GM12878 (cell line): ENCODE results near the gene EVA1A. TPM values are rescaled to one million over a fixed set of nuclear protein-coding genes. Genes with fewer than 3 reads are reported as not detected.

Experiments
- ATAC-seq: fragments of 200-7000 bp; cut with Tn5 transposase; 3 replicates; pipeline ENCODE4 v1.9.1; 2020; ENCODE audit warnings: mild to moderate bottlenecking, moderate library complexity
- BruUV-seq: library from RNA; stranded (reverse); fragments of 400-500 nt; replicated peaks from 2 replicates; lab custom pipeline; 2021; lab: Mats Ljungman, UMichigan
- CTCF ChIA-PET: fragments of 300-600 bp; sonication (Branson Sonifier 250); formaldehyde crosslinking; extraction: SDS; loops from one replicate; lab custom pipeline; 2021; ENCODE audit warnings: inconsistent platforms; lab: Yijun Ruan, JAX
- POLR2A ChIA-PET: fragments of 350-600 bp; formaldehyde crosslinking; extraction: SDS; loops from one replicate; lab custom pipeline; 2021; ENCODE audit warnings: inconsistent platforms; lab: Charles Lee
- RAD21 ChIA-PET: fragments of 300-600 bp; sonication (Branson Sonifier 250); formaldehyde crosslinking; loops from one replicate; lab custom pipeline; 2023; ENCODE audit warnings: antibody characterized with exemption; ENCODE audit not compliant: unreplicated experiment; lab: Charles Lee
- SMC1A ChIA-PET: fragments of 300-600 bp; sonication (Branson Sonifier 250); formaldehyde crosslinking; loops from one replicate; lab custom pipeline; 2023; ENCODE audit not compliant: unreplicated experiment, uncharacterized antibody; lab: Charles Lee
- DNase-seq: peaks from one replicate; pipeline ENCODE4 v3.0.0-alpha.2; 2011; ENCODE audit warnings: low read depth, low spot score
- FAIRE-seq: peaks from 3 replicates; lab custom pipeline; 2011; peaks lifted over from hg19 to GRCh38; lab: Jason Lieb, UNC
- H2AFZ ChIP-seq: 2 replicates; pipeline ENCODE4 v1.6.0; 2011; ENCODE audit warnings: low read depth, low read length, control low read depth; ENCODE audit not compliant: control insufficient read depth
- H3K27ac ChIP-seq: 2 replicates; pipeline ENCODE4 v1.5.1; 2011; ENCODE audit warnings: control low read depth; ENCODE audit not compliant: control insufficient read depth, insufficient read depth
- H3K27me3 ChIP-seq, 2 experiments: replicated peaks in 1 of 2; 2 replicates each; pipeline versions ENCODE4 v1.6.0 to v1.6.1; 2011; ENCODE audit warnings: low read length in 1 of 2; ENCODE audit not compliant: control insufficient read depth in 2 of 2, insufficient read depth in 2 of 2
- H3K36me3 ChIP-seq, 2 experiments: 2 replicates each; pipeline ENCODE4 v1.5.1; 2011; ENCODE audit warnings: low read length in 1 of 2; ENCODE audit not compliant: control insufficient read depth in 2 of 2, insufficient read depth in 2 of 2
- H3K4me1 ChIP-seq: 2 replicates; pipeline ENCODE4 v1.6.1; 2011; ENCODE audit warnings: mild to moderate bottlenecking, low read length, moderate library complexity, mixed read lengths; ENCODE audit not compliant: control insufficient read depth, insufficient read depth
- H3K4me2 ChIP-seq: 2 replicates; pipeline ENCODE4 v1.6.0; 2011; ENCODE audit warnings: control low read depth; ENCODE audit not compliant: control insufficient read depth, insufficient read depth
- H3K4me3 ChIP-seq: fragments of 200-600 bp; sonication (generic); 2 replicates; pipeline ENCODE4 v1.5.1; 2016
- H3K79me2 ChIP-seq: 2 replicates; pipeline ENCODE4 v1.6.0; 2011; ENCODE audit warnings: low read length; ENCODE audit not compliant: control insufficient read depth, insufficient read depth
- H3K9ac ChIP-seq: 2 replicates; pipeline ENCODE4 v1.8.0; 2011; ENCODE audit warnings: low read length, control low read depth, mixed read lengths; ENCODE audit not compliant: control insufficient read depth, insufficient read depth
- H3K9me3 ChIP-seq: replicated peaks from 3 replicates; pipeline ENCODE4 v1.5.1; 2011; ENCODE audit warnings: mild to moderate bottlenecking, low read length; ENCODE audit not compliant: control insufficient read depth, insufficient read depth
- H4K20me1 ChIP-seq: 2 replicates; pipeline ENCODE4 v1.6.0; 2011; ENCODE audit not compliant: control insufficient read depth, insufficient read depth
- ASH2L ChIP-seq: fragments of 300-600, 200-600 bp; sonication (generic); IDR thresholded peaks from 2 replicates; pipeline ENCODE4 v1.6.1; 2017; ENCODE audit warnings: low read depth, mild to moderate bottlenecking, borderline replicate concordance
- BACH1 ChIP-seq: fragments of 450-650 bp; IDR thresholded peaks from 2 replicates; pipeline ENCODE4 v1.6.1; 2017; ENCODE audit warnings: mild to moderate bottlenecking, borderline replicate concordance
- CBX5 ChIP-seq: sonication (generic); IDR thresholded peaks from 2 replicates; pipeline ENCODE4 v1.6.1; 2016; ENCODE audit warnings: low read depth, moderate library complexity, mild to moderate bottlenecking, inconsistent platforms
- HCFC1 ChIP-seq: fragments of 150-350 bp; IDR thresholded peaks from 2 replicates; pipeline ENCODE4 v1.6.1; 2014; ENCODE audit warnings: low read length
- IRF4 ChIP-seq: IDR thresholded peaks from 2 replicates; pipeline ENCODE4 v1.6.1; 2011; ENCODE audit warnings: low read depth, low read length
- KDM1A ChIP-seq: fragments of 200-600 bp; sonication (generic); IDR thresholded peaks from 2 replicates; pipeline ENCODE4 v1.6.1; 2016; ENCODE audit warnings: borderline replicate concordance
- KLF5 ChIP-seq: fragments of 450-650 bp; IDR thresholded peaks from 2 replicates; pipeline ENCODE4 v1.6.1; 2014; ENCODE audit warnings: mild to moderate bottlenecking; ENCODE audit not compliant: partially characterized antibody
- MEF2A ChIP-seq: IDR thresholded peaks from 2 replicates; pipeline ENCODE4 v1.6.1; 2011; ENCODE audit warnings: low read depth, mild to moderate bottlenecking, low read length, moderate library complexity; ENCODE audit not compliant: insufficient read depth
- MTA3 ChIP-seq: IDR thresholded peaks from 2 replicates; pipeline ENCODE4 v1.6.1; 2012; ENCODE audit warnings: low read length, inconsistent platforms, borderline replicate concordance
- NFIC ChIP-seq: IDR thresholded peaks from 2 replicates; pipeline ENCODE4 v1.6.1; 2012; ENCODE audit warnings: low read depth, mild to moderate bottlenecking, inconsistent platforms, low read length, moderate library complexity
- POLR2A ChIP-seq: IDR thresholded peaks from 2 replicates; pipeline ENCODE4 v1.6.1; 2011; ENCODE audit warnings: low read depth, mild to moderate bottlenecking, low read length
- RB1 ChIP-seq: fragments of 450-650 bp; formaldehyde crosslinking; IDR thresholded peaks from 2 replicates; pipeline ENCODE4 v1.6.1; 2017; ENCODE audit warnings: mild to moderate bottlenecking, borderline replicate concordance
- STAT3 ChIP-seq: IDR thresholded peaks from 2 replicates; pipeline ENCODE4 v1.6.1; 2011; ENCODE audit warnings: low read depth, low read length, improper control_type of control experiment
- TCF12 ChIP-seq: IDR thresholded peaks from 2 replicates; pipeline ENCODE4 v1.6.1; 2011; ENCODE audit warnings: low read depth, mild to moderate bottlenecking, low read length
- YY1 ChIP-seq: IDR thresholded peaks from 2 replicates; pipeline ENCODE4 v1.6.1; 2011; ENCODE audit warnings: low read depth, mild to moderate bottlenecking, low read length
- WGBS: methylation state at CpG from one replicate; pipeline ENCODE4 v1.1.6; 2016; ENCODE audit warnings: low lambda C conversion rate; ENCODE audit not compliant: insufficient replicate concordance, insufficient coverage; ENCODE audit errors: missing lambda C conversion rate; 5-methylcytosine and 5-hydroxymethylcytosine counted together
- in situ Hi-C: fragments of 300-500 bp; cut with MboI; formaldehyde crosslinking; loops from 9 replicates; pipeline ENCODE4 v1.14.3; 2018; ENCODE audit warnings: mixed read lengths
- intact Hi-C: fragments of 100-400 bp; cut with micrococcal nuclease; formaldehyde crosslinking; loops from one replicate; pipeline ENCODE4 v1.14.2; 2022; ENCODE audit not compliant: unreplicated experiment
- polyA plus RNA-seq, 11 experiments: library from polyadenylated mRNA; depleted of rRNA in 4 of 11; unstranded in 6 of 11; stranded (reverse) in 5 of 11; fragments of >200 nt; fragmentation: Nextera tagmentation in 4 of 11; fragmentation: Illumina TruSeq in 1 of 11; extraction: Ambion mirVana in 4 of 11; extraction: Trizol in 1 of 11; gene quantifications; 1 replicate in 1 of 11; 2 replicates in 10 of 11; pipeline versions ENCODE4 v1.2.1 to v1.2.3, GENCODE V29; 2011 to 2016; ENCODE audit warnings: inconsistent platforms in 2 of 11, missing spikeins in 2 of 11, low read depth in 1 of 11
- total RNA-seq, 4 experiments: library from RNA; depleted of rRNA in 3 of 4; stranded (reverse); fragments of >200 nt in 3 of 4; fragmentation: Illumina TruSeq in 1 of 4; extraction: Trizol in 1 of 4; gene quantifications; 2 replicates each; pipeline versions ENCODE4 v1.2.1 to v1.2.3, GENCODE V29; 2013 to 2021

The EVA1A gene
- total and polyA plus RNA-seq, 10 of the 15 experiments (the other 5 are each of a cell fraction or from before 2014, with no cell fraction given), result 0.13 to 1.0 (median 0.34) TPM; not detected in 5

DNA sequence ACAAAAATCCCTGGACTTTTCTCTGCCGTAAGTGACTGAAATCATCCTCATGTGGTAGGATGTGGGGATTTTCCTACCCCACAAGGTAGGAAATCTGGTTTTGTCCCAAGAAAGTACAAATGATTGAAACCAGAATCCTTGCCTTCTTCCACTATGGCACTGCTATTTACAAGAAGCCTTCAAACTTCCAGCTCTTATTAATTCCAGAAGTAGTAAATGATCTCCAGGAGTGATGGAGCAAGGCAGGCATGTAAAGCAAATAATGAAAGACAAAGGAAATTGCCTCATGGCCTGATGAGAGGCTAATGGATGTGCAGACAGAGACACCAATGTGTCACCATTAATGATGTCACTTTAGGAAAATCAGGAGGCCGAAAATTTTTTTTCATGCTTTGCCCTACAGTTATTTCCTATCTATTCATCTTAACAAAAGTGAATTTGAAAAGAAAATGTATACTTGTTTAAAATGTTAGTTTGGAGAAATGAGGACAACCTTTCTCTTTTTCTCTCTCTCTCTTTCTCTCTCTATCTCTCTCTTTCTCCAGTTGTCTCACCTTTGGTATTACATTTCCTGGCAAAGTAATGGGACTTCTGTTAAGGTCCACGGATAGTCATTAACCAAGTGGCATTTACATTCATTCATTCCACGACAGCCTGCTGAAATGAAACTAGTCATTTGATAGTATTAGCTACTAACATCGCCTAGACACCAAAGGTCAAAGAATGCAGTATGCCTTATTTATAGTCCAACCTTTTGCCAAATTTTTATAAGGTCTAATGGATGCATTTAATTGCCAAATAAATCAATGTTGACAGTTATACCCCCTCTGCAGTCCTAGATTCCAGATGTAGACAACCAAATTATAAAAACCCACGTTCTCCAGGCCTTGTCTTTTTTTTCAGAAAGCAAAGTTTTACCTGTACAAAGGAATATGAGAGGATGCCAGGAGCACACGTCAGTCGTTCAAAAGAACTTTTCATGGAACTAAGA, 5.0 kb upstream of the EVA1A start:
- no peak for FAIRE-seq
- in situ Hi-C loops, result no loop called here
- ATAC-seq, result no peak

More for the DNA sequence above, 5.0 kb upstream of the EVA1A start:
- WGBS, result 31% methylated on average over 8 of the region's 8 CpGs
- CTCF ChIA-PET, result interaction anchor here (1.1 kb wide), 2 partner anchors 9 to 646 kb away, joined by 3 to 4 read pairs; no protein-coding TSS in a partner anchor
- Histone ChIP-seq H3K4me2 (no peak overlapping the region), H2AFZ (no peak overlapping the region), H3K27me3 (peaks cover 0 to 4% of the 10 kb centered on the region in 2 experiments; a peak in 2 of 4 replicates), H3K9me3 (no peaks in the 10 kb centered on the region), H3K79me2 (no peaks in the 10 kb centered on the region), H4K20me1 (no peaks in the 10 kb centered on the region), H3K4me1 (no peaks in the 10 kb centered on the region), H3K27ac (no peak overlapping the region), H3K4me3 (no peak overlapping the region), H3K36me3 (no peaks in the 10 kb centered on the region), H3K9ac (no peak overlapping the region)
- DNase-seq, result no peak
- TF ChIP-seq ASH2L (no peak), NFIC (no peak), STAT3 (no peak), YY1 (no peak), IRF4 (no peak), CBX5 (no peak), MTA3 (no peak), KLF5 (no peak), KDM1A (no peak), MEF2A (no peak), RB1 (no peak), BACH1 (no peak), TCF12 (no peak), POLR2A (no peak), HCFC1 (no peak)
- SMC1A ChIA-PET, result no interaction called here
- intact Hi-C loops, result no loop called here
- no TSS peak for BruUV-seq
- POLR2A ChIA-PET, result no interaction called here
- RAD21 ChIA-PET, result no interaction called here
